Activated T-cell treated with anti-CD3 and anti-CD28 coated beads, Interleukin-2, amount 50 U/mL, for 72 hours (primary cell): ENCODE data around the gene PON3. TPM values are rescaled to one million over a fixed set of nuclear protein-coding genes. Genes with fewer than 3 reads are reported as not detected.

ENCODE experiments used
- ATAC-seq, 2 donors: fragments of 150-1000 bp; cut with Tn5 transposase; replicated peaks in 1 of 2; 2 replicates each; pipeline ENCODE4 v1.10.0; 2021; ENCODE audit warnings: moderate library complexity in 2 of 2, mild to moderate bottlenecking in 1 of 2
- DNase-seq, 2 donors: peaks; one replicate each; pipeline ENCODE4 v3.0.0; 2021 to 2022; ENCODE audit warnings: mixed read lengths in 1 of 2
- H3K27ac Mint-ChIP-seq: one replicate; pipeline ENCODE4 v1.8.0; 2022; ENCODE audit warnings: mild to moderate bottlenecking, moderate library complexity, mixed read lengths
- H3K27me3 Mint-ChIP-seq: one replicate; pipeline ENCODE4 v1.8.0; 2022; ENCODE audit warnings: low read depth, mixed read lengths
- H3K36me3 Mint-ChIP-seq, 2 donors: one replicate each; pipeline ENCODE4 v1.8.0; 2022; ENCODE audit warnings: mixed read lengths in 2 of 2, mild to moderate bottlenecking in 1 of 2; ENCODE audit not compliant: insufficient read depth in 2 of 2
- H3K4me1 Mint-ChIP-seq: one replicate; pipeline ENCODE4 v1.8.0; 2022; ENCODE audit warnings: low read depth, mixed read lengths
- H3K4me3 Mint-ChIP-seq, 2 donors: one replicate each; pipeline ENCODE4 v1.8.0; 2022; ENCODE audit warnings: mild to moderate bottlenecking in 2 of 2, mixed read lengths in 2 of 2, moderate library complexity in 2 of 2
- H3K9me3 Mint-ChIP-seq, 2 donors: one replicate each; pipeline ENCODE4 v1.8.0; 2022; ENCODE audit warnings: mixed read lengths in 2 of 2
- total RNA-seq, 2 donors: library from RNA; stranded (reverse); gene quantifications; one replicate each; pipeline ENCODE4 v1.2.3, GENCODE V29; 2022

PON3 gene
- total RNA-seq, 2 donors from 2014 or later, result 0.31 TPM; not detected in 1

GRCh38 chr7:95429241-95429990 is 33.2 kb upstream of the PON3 start:
- H3K36me3 Mint-ChIP-seq, result no peaks in the 10 kb centered on the region
- no peak for ATAC-seq
- H3K4me3 Mint-ChIP-seq, result no peak overlapping the region
- H3K27ac Mint-ChIP-seq, result no peak overlapping the region
- DNase-seq, result no peak
- H3K9me3 Mint-ChIP-seq, result no peaks in the 10 kb centered on the region
- peaks cover 10% of the 10 kb centered on the region for H3K4me1 Mint-ChIP-seq
- H3K27me3 Mint-ChIP-seq, result no peaks in the 10 kb centered on the region

GRCh38 chr7:95427914-95428516 is 31.8 kb upstream of the PON3 start:
- DNase-seq, result no peak
- Mint-ChIP-seq H3K4me1 (no peaks in the 10 kb centered on the region), H3K36me3 (peaks cover 0 to 3% of the 10 kb centered on the region in 2 donors), H3K27me3 (no peaks in the 10 kb centered on the region), H3K9me3 (no peaks in the 10 kb centered on the region), H3K4me3 (no peak overlapping the region), H3K27ac (no peak overlapping the region)
- no peak for ATAC-seq

GRCh38 chr7:95427166-95427565 is 31.0 kb upstream of the PON3 start:
- DNase-seq (no peak), ATAC-seq (no peak)
- no peaks in the 10 kb centered on the region for H3K4me1 Mint-ChIP-seq
- H3K27me3 Mint-ChIP-seq, result no peaks in the 10 kb centered on the region
- peaks cover 0 to 3% of the 10 kb centered on the region in 2 donors for H3K36me3 Mint-ChIP-seq
- no peak overlapping the region for H3K27ac Mint-ChIP-seq
- no peaks in the 10 kb centered on the region for H3K9me3 Mint-ChIP-seq
- H3K4me3 Mint-ChIP-seq, result no peak overlapping the region

GRCh38 chr7:95425694-95426093 is 29.5 kb upstream of the PON3 start:
- ATAC-seq, result no peak
- Mint-ChIP-seq H3K9me3 (no peaks in the 10 kb centered on the region), H3K4me1 (peaks cover 7% of the 10 kb centered on the region), H3K4me3 (no peak overlapping the region), H3K27me3 (no peaks in the 10 kb centered on the region), H3K27ac (no peak overlapping the region), H3K36me3 (peaks cover 0 to 3% of the 10 kb centered on the region in 2 donors)
- no peak for DNase-seq

- Mint-ChIP-seq H3K27ac (no peak overlapping the region), H3K4me1 (peaks cover 7% of the 10 kb centered on the region), H3K9me3 (no peaks in the 10 kb centered on the region), H3K27me3 (no peaks in the 10 kb centered on the region), H3K36me3 (peaks cover 0 to 3% of the 10 kb centered on the region in 2 donors), H3K4me3 (no peak overlapping the region)
- no peak for DNase-seq
- no peak for ATAC-seq
Measured at GRCh38 chr7:95424716-95425115, 28.5 kb upstream of the PON3 start.

GRCh38 chr7:95421847-95422444 is 25.8 kb upstream of the PON3 start:
- DNase-seq, result no peak
- Mint-ChIP-seq H3K4me3 (no peak overlapping the region), H3K27me3 (no peaks in the 10 kb centered on the region), H3K36me3 (peaks cover 0 to 3% of the 10 kb centered on the region in 2 donors), H3K4me1 (peaks cover 7% of the 10 kb centered on the region), H3K27ac (no peak overlapping the region), H3K9me3 (no peaks in the 10 kb centered on the region)
- no peak for ATAC-seq

GRCh38 chr7:95421000-95421846 is 25.0 kb upstream of the PON3 start:
- Mint-ChIP-seq H3K4me1 (peaks cover 7% of the 10 kb centered on the region), H3K36me3 (peaks cover 0 to 3% of the 10 kb centered on the region in 2 donors), H3K4me3 (no peak overlapping the region), H3K27ac (no peak overlapping the region), H3K9me3 (no peaks in the 10 kb centered on the region), H3K27me3 (no peaks in the 10 kb centered on the region)
- DNase-seq (no peak), ATAC-seq (no peak)

GRCh38 chr7:95412075-95412474 is 15.9 kb upstream of the PON3 start:
- no peak for DNase-seq
- H3K4me3 Mint-ChIP-seq, result no peak overlapping the region
- H3K4me1 Mint-ChIP-seq, result no peaks in the 10 kb centered on the region
- peak in 1 of 2 donors; percentile 24 for ATAC-seq
- no peak overlapping the region for H3K27ac Mint-ChIP-seq
- no peaks in the 10 kb centered on the region for H3K27me3 Mint-ChIP-seq
- H3K36me3 Mint-ChIP-seq, result no peaks in the 10 kb centered on the region
- H3K9me3 Mint-ChIP-seq, result no peaks in the 10 kb centered on the region

- DNase-seq (no peak), ATAC-seq (no peak)
- Mint-ChIP-seq H3K4me1 (no peaks in the 10 kb centered on the region), H3K9me3 (no peaks in the 10 kb centered on the region), H3K27me3 (no peaks in the 10 kb centered on the region), H3K4me3 (no peak overlapping the region), H3K27ac (no peak overlapping the region), H3K36me3 (no peaks in the 10 kb centered on the region)
Measured at GRCh38 chr7:95411666-95412065, 15.5 kb upstream of the PON3 start.

- DNase-seq, result no peak
- no peak overlapping the region for H3K27ac Mint-ChIP-seq
- H3K9me3 Mint-ChIP-seq, result no peaks in the 10 kb centered on the region
- no peaks in the 10 kb centered on the region for H3K4me1 Mint-ChIP-seq
- no peaks in the 10 kb centered on the region for H3K27me3 Mint-ChIP-seq
- ATAC-seq, result peak; percentile 49 to 87
- H3K36me3 Mint-ChIP-seq, result no peaks in the 10 kb centered on the region
- no peak overlapping the region for H3K4me3 Mint-ChIP-seq
Measured at GRCh38 chr7:95411036-95411435, 14.9 kb upstream of the PON3 start.

- Mint-ChIP-seq H3K27ac (no peak overlapping the region), H3K9me3 (no peaks in the 10 kb centered on the region), H3K36me3 (no peaks in the 10 kb centered on the region), H3K27me3 (no peaks in the 10 kb centered on the region), H3K4me3 (no peak overlapping the region), H3K4me1 (no peaks in the 10 kb centered on the region)
- DNase-seq (no peak), ATAC-seq (no peak)
Measured at GRCh38 chr7:95407751-95408150, 11.6 kb upstream of the PON3 start.

GRCh38 chr7:95405800-95406199 is 9.6 kb upstream of the PON3 start:
- no peak overlapping the region for H3K27ac Mint-ChIP-seq
- H3K4me1 Mint-ChIP-seq, result no peaks in the 10 kb centered on the region

GRCh38 chr7:95405208-95405607 is 9.0 kb upstream of the PON3 start:
- H3K4me1 Mint-ChIP-seq, result no peaks in the 10 kb centered on the region
- DNase-seq (no peak), ATAC-seq (no peak)
- no peak overlapping the region for H3K4me3 Mint-ChIP-seq
- no peaks in the 10 kb centered on the region for H3K36me3 Mint-ChIP-seq
- H3K27me3 Mint-ChIP-seq, result peaks cover 6% of the 10 kb centered on the region
- no peak overlapping the region for H3K27ac Mint-ChIP-seq
- no peaks in the 10 kb centered on the region for H3K9me3 Mint-ChIP-seq

More at GRCh38 chr7:95405800-95406199, 9.6 kb upstream of the PON3 start:
- no peak for DNase-seq
- H3K27me3 Mint-ChIP-seq, result no peaks in the 10 kb centered on the region
- ATAC-seq, result no peak
- no peaks in the 10 kb centered on the region for H3K36me3 Mint-ChIP-seq
- H3K4me3 Mint-ChIP-seq, result no peak overlapping the region
- H3K9me3 Mint-ChIP-seq, result no peaks in the 10 kb centered on the region
